ENCODE results near the gene OLFML2B.

GRCh38 chr1:161935264-161935663, 88.4 kb downstream of the OLFML2B start:
- TF ChIP-seq POLR2AphosphoS5 (IDR thresholded peaks at IDR 0.05; ENCODE audit: low read depth, low read length) (no peak), SIN3A (IDR thresholded peaks at IDR 0.05; ENCODE audit: borderline replicate concordance, insufficient read depth, low read length) (no peak), TAF1 (IDR thresholded peaks at IDR 0.05; ENCODE audit: borderline replicate concordance, insufficient read depth, low read length) (no peak)
